Anterior cingulate cortex (tissue), 58 donors: Measurements from ENCODE around the gene MAML2.
A peak's percentile ranks its signal among the peaks of the same experiment; 100 is the strongest.

Experiments used
- DNase-seq, 58 donors: peaks; one replicate each; lab custom pipeline; 2025; lab: John Stamatoyannopoulos, UW

Gene MAML2

GRCh38 chr11:96145163-96145585 is 197.8 kb downstream of the MAML2 start:
- no peak for DNase-seq

- DNase-seq = no peak
Observed at GRCh38 chr11:96144553-96144952, 198.4 kb downstream of the MAML2 start.

- peak in 4 of 58 donors; percentile 7 to 42 (median 22) for DNase-seq
Observed at GRCh38 chr11:96143041-96143521, 199.9 kb downstream of the MAML2 start.

- DNase-seq = no peak
Observed at GRCh38 chr11:96141626-96142025, 201.4 kb downstream of the MAML2 start.

- no peak for DNase-seq
Observed at GRCh38 chr11:96139691-96140090, 203.3 kb downstream of the MAML2 start.

- peak in 1 of 58 donors; percentile 16 for DNase-seq
Observed at GRCh38 chr11:96137373-96137772, 205.6 kb downstream of the MAML2 start.

- DNase-seq = no peak
Observed at GRCh38 chr11:96136613-96137298, 206.2 kb downstream of the MAML2 start.

- no peak for DNase-seq
Observed at GRCh38 chr11:96134602-96135001, 208.4 kb downstream of the MAML2 start.

GRCh38 chr11:96132437-96132836 is 210.6 kb downstream of the MAML2 start:
- DNase-seq = no peak

- DNase-seq = no peak
Observed at GRCh38 chr11:96130061-96130620, 212.9 kb downstream of the MAML2 start.

GRCh38 chr11:96127596-96127959 is 215.4 kb downstream of the MAML2 start:
- no peak for DNase-seq

- no peak for DNase-seq
Observed at GRCh38 chr11:96126917-96127595, 215.9 kb downstream of the MAML2 start.

GRCh38 chr11:96125400-96125799 is 217.6 kb downstream of the MAML2 start:
- DNase-seq = no peak

GRCh38 chr11:96124155-96124554 is 218.8 kb downstream of the MAML2 start:
- no peak for DNase-seq

GRCh38 chr11:96123301-96123700 is 219.7 kb downstream of the MAML2 start:
- DNase-seq = no peak

- no peak for DNase-seq
Observed at GRCh38 chr11:96122601-96123074, 220.4 kb downstream of the MAML2 start.

GRCh38 chr11:96119211-96119610 is 223.8 kb downstream of the MAML2 start:
- DNase-seq = no peak

GRCh38 chr11:96116376-96116775 is 226.6 kb downstream of the MAML2 start:
- peak in 5 of 58 donors; percentile 15 to 53 (median 19) for DNase-seq

- peak in 1 of 58 donors; percentile 38 for DNase-seq
Observed at GRCh38 chr11:96114178-96115064, 228.6 kb downstream of the MAML2 start.

GRCh38 chr11:96113193-96113681 is 229.8 kb downstream of the MAML2 start:
- no peak for DNase-seq
